Measurements from ENCODE around the gene ECEL1.
A peak's percentile ranks its signal among the peaks of the same experiment; 100 is the strongest.
"Not testable (repeated sequence)": the region's sequence is repeated elsewhere in the genome, so short reads cannot be mapped to it uniquely, and the experiment has no call there.

ECEL1 gene

DNA sequence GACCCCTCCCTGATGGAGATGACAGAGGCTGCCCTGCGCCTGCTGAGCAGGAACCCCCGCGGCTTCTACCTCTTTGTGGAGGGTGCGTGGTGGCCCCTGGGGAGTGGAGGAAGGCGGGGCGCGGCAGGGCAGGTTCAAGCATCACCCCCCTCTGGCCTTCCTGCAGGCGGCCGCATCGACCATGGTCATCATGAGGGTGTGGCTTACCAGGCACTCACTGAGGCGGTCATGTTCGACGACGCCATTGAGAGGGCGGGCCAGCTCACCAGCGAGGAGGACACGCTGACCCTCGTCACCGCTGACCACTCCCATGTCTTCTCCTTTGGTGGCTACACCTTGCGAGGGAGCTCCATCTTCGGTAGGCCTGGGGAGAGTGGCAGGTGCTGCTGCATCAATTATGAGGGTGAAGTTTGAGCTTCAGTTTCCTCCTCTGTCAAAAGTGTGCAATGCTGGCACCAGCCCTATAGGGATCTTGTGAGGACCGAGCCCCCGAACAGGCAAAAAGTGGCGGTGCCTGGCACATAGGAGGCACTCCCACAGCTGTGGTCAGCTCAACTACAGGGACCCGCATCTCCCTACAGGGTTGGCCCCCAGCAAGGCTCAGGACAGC is 29.5 kb downstream of the ECEL1 start:
- no peak for DNase-seq

DNA sequence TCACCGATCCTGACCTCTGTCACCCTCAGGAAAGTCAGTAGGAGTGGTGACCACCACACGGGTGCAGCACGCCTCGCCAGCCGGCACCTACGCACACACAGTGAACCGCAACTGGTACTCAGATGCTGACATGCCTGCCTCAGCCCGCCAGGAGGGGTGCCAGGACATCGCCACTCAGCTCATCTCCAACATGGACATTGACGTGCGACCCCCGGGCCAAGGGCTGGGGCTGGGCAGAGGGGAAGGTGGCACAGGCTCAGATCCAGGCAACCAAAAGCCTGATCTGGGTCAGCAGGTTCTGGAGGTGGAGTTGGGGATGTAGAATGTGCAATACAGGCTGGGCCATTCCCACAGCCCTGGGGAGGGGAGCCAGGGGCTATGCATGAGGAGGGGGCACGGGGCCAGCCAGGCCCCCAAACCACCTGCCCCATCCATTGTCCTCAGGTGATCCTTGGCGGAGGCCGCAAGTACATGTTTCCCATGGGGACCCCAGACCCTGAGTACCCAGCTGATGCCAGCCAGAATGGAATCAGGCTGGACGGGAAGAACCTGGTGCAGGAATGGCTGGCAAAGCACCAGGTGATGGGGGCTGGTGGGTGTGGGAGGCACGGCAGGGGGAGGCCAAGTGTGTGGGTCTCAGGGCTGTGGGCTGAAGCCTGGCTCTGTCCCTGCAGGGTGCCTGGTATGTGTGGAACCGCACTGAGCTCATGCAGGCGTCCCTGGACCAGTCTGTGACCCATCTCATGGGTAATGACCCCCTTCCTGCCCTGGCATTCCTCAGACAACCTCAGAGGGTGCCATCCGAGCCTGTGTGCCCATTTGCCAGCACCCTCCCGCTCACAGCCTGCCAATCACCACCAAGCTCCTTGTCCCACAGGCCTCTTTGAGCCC is 30.3 kb downstream of the ECEL1 start:
- DNase-seq: no peak

DNA sequence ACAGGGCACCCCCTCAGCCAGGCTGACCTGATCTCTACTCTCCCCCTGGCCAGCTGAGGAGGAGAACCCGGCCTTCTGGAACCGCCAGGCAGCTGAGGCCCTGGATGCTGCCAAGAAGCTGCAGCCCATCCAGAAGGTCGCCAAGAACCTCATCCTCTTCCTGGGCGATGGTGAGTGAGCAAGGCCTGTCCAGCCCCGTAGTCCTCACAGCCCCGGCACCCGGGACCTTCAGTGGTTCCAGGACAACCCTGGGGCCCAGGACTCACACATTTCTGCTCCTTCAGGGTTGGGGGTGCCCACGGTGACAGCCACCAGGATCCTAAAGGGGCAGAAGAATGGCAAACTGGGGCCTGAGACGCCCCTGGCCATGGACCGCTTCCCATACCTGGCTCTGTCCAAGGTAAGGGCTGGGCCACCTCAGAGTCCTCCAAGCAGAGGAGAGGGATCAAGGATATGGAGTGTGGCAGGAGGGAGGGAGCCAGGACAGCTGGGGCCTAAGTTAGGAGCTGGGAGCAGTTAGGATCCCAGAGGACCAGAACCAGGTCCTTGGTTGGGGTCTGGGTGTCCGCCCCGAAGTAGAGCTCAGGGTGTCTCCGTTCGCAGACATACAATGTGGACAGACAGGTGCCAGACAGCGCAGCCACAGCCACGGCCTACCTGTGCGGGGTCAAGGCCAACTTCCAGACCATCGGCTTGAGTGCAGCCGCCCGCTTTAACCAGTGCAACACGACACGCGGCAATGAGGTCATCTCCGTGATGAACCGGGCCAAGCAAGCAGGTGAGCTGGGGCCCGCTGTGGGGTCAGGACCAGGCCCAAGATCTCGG is 31.1 kb downstream of the ECEL1 start:
- no peak for DNase-seq

DNA sequence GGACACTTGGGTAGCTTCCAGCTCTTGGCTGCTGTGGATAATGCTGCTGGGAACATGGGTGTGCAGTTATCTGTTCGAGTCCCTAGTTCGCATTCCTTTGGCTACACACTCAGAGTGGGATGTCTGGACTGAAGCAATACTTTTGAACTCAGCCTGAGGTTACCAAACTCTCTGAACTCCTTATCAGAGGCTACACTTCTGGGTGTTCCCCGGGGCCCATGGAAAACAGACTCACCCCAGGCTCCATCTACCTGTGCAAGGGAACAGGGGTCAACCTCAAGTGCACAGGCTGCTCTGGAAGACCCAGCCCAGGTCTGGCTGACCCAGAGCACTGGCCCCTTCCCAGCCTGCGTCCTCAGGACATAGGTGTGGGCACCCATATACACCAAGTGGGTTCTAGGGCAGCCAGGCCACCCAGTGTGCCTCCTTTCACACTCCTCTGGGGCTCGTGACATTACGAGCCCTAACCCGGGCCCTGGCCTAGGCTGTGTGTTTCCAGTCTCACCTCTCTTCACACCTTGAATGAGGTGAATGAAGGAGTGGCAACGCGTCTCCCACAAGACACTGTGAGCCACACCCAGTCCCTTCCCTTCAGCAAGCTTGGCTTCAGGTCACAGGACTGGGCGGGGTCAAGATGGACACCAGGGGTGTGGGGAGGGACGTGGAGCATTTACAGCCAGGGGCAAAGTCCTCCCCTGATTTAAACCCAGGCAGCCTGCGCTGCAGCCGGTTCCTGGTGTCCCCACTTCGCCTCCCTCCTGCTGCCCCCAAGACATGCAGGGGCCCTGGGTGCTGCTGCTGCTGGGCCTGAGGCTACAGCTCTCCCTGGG is 32.0 kb downstream of the ECEL1 start, which contains the start of gene ALPI:
TSS of gene ALPI (plus strand) at position 728 of the 830 bp plus-strand sequence. CDS start at position 775, 47 bp downstream.
- no peak for DNase-seq

DNA sequence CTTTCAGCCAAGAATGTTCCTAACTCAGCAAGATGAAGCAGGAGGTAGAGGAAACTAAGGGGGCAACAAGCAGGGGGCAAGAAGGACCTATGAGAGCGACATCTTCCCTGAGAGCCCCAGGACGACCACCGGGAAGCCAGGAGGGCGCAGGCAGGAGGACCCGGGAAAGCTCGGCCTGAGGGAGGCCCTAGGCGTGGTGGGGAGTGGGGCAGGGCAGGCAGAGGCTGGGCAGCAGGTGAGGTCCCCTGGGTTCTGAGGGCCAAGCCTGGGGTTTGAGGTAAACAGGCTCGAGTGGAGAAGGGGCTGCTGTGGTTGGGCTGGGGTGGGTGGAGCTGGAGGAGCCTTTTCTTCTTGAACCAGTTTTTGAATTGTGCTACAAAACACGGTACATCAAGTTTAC is 33.0 kb downstream of the ECEL1 start:
- DNase-seq: no peak

DNA sequence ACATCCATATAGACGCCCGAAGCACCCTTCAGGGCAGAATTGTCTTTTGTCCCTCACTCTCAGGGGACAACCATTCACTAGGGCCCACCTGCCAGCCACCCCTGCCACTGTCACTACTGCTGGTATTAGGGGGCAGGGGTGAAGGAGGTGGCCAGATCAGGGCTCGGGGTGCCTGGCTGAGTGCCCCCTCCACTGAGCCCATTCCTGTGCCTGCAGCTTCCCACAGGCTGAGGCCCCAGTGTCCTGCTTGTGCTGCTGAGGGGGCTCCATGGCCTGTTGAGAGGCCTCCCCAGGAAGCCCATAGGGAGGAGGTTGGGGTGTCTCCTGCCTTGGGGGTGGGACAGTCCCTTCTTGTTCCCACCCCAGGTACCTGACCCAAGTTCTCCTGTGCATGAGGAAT is 36.0 kb downstream of the ECEL1 start:
- DNase-seq: not testable (repeated sequence)

DNA sequence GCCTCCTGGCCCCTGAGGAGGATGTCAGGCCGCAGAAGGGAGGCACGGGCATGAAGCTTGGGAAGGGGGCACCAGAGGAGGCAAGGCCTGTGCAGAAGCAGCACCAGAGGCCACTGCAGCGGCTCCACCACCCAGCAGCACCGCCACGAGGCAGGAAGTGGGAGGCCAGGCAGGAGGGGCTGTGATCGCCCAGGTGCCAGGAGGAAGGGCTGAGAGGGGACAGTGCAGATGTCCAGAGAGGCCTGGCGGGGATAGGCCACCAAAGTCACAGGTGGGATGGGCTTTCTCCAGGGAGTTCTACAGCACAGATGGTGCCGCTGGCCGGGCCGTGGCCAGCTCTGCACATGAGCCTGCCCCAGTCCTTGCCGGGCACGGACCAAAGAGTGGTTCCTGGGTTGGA is 37.7 kb downstream of the ECEL1 start:
- DNase-seq: no peak

DNA sequence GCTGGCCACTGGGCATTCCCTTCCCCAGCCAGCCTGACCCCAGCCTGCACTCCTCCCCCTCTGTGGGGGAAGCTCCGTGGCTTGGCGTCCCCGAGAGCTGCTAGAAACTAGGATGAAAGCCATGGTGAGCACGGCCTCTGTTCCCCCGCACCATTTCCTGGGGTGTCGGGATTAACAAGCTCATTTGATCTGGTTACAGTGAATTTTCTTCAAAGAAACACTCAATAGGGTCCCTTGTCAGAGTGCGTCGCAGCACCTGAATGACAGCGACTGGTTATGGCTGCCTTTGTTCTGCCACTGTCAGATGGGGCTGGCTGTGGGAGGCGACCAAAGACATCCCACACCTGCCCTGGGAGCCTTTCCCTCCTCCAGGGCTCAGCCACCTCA is 39.3 kb downstream of the ECEL1 start:
- DNase-seq: no peak

DNA sequence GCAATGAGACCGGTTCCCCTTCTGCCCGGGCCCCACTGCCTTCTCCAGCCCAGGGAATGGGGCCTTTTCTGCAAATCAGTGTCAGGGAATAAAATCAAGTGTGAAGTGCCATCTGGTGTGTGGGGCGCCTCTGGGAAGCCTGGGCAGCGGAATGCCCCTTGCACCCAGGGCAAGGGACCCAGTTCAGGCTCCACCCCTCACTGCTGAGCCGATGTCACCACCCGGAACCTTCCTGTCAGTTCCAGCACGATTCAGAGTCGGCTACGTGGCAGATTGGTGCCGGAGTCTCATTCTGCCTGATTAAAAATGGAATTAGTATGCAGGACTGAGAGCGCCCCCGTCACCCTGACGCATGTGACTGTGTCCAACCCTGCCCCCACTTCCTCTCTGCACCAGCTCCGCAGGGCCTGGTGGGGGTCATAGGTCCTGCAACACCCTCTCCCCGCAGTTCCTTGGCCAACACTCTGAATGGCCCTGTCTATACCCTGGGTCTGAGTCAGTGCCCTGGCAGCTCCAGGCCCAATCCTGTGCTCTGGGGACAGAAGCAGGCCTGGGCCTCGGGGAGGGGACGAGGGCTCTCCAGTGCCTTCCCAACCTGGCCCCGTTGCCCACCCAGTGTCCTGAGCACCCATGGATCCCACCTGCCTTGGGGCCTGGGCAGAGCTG is 39.9 kb downstream of the ECEL1 start:
- no peak for DNase-seq

DNA sequence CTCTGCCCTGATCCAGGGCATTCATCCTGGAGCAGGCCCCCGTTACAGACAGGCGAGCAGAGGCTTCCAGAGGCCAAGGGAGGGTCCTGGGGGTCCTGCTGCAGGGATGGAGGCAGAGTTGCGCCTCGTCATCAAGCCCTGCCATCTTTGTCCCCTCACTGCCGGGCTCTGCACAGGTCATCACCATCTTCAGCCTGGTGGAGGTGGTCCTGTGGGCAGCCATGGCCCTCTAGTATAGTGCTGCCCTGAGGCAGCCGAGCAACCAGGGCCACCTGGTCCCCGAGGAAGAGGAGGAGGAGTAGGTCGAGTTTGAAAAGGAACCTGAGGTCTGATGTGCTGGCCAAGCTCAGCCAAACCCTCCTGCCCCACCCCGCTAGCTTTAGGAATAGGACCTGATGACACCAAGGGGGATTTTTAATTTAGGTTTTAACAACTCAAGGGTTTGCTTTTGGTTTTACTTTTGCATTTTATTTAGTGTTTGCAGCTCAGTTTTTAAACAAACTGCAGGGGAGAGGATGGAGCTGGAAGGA is 40.5 kb downstream of the ECEL1 start:
- no peak for DNase-seq

DNA sequence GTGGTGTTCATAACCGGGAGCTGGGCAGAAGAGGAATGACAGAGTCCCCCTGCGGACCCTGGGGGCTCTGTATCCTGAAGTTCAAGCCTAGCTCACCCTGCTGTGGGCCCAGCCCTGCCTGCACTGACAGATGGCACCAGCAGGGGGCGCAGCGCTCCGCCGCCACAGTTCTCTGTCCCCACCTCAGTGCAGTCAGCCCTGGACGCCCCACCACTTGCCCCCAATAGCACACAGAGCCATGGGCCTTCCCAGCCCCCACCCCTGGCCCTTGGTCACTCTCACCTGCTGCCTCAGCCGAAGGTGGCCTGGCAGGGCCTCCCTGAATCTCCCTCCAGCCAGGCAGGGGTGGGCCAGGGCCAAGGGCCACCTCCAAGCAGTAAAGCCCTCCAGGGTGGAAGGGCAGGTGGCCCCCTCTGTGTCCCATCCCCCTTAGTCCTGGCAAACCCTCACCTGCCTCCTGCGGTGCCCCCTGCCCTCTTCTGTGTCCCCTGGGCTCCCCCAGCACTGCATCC is 41.3 kb downstream of the ECEL1 start:
- DNase-seq: not testable (repeated sequence)

DNA sequence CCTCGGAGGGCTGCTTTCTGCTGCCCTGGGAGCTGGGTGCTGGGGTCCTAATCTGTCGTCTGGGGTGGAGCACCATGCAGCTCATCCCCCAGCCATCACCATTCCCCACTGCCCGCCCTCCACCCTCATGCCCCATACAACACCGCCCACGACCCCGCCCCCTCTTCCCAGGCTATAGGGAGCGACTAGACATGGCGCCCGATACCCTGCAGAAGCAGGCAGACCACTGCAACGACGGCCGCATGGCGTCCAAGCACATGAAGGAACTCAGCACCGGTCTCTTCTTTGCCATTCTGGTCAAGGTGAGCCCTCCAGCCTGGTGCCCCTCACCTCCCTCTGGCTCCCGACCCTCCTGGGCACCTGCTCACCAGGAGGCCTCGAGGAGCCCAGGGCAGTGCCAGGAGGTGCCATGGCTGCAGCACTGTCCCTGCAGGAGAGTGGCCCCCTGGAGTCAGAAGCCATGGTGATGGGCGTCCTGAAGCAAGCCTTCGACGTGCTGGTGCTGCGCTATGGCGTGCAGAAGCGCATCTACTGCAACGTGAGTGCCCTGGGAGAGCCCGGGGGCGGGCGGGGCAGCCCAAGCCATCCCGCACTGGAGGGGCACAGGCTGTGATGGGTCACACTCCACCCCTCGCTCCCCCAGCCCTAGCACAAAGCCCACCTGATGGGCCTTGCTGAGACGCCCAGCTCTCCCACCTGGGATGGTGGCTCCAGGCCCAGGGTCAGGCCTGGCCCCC is 42.3 kb downstream of the ECEL1 start:
- DNase-seq: not testable (repeated sequence)

DNA sequence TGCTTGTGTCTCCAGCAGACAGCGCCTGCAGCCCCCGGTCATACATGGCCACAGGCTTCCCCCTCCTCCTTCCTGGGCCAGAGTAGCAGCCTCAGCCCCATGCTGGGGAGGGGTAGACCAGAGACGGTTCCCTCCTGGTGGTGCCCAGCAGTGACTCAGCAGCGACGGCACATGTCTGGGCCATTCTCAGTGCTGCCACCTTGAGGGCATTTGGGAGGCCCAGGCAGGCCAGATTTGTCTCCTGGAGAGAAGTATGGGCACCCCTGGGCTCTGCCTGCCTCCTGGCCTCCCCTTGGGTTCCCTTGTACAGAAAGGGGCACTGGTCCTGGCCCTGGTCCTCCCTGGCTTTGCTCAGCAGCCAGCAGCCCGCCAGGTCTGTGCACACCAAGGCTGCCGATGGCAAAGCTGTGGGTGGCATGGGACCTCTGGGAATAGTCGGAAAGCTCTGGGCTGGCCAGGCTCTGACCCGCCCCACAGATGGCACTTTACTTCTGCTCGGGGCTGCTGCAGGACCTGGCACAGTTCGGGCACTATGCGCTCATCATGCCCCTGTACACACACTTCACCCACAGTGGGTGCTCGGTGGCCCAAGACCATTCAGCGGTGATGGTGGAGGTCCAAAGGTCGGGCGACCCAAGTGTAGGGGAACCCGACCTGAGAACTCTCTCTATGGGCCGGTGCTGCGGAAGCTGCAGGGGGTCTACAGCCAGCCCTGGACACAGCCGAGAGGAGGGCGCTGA is 43.1 kb downstream of the ECEL1 start:
- DNase-seq: peak; percentile 60

DNA sequence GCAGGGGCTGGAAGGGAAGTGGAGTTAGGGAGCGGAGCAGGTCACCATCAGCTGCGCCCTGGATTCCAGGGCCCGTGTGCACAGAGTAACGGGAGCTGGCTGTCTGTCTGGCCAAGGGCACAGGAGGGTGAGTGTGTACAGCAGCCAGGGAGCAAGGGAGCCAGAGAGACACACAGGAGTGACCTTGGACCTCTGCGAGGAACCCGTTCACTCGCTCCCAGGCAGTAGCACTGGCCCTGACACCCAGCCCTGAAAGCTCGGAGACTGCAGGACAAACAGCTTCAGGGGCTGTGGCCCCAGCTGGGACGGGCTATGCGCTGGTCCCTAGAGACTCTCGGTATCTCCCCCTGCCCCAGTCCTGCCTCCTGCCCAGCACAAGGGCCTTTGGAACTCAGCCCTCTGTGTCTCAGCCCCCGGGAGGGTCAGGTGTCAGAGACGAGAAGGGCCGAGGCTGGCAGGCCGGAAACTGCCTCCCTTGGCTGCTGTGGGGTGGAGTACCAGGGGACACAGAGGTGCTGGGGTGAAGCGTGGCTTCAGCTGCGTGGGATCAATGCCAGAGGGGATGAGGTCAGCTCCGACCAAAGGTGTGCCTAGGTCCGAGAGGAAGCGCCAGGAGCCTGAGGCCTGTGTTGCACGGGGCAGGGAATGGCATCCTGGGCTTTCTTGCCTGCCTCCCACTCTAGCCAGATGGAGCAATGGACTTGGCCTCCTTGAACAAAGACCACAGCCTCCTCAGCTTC is 43.8 kb downstream of the ECEL1 start:
- not testable (repeated sequence) for DNase-seq

DNA sequence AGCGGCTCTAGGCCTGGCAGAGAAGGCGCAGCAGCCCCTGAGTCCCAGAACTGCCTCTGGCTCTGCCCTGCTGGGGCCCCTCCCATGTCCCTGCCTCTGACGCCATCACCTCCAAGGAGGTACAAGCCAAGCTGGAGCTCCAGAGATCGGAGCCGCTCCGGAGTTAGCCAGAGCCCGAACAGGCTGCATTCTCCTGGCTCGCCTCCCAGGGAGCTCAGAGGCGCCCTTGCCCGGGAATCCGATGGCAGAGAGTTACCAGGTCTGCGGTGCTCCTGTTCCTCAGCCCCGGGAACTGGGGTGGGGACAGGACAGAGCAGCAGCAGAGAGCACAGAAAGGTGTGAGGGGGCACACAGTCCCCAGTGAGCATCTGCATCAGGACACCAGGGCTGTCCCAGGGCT is 44.6 kb downstream of the ECEL1 start:
- DNase-seq: not testable (repeated sequence)

DNA sequence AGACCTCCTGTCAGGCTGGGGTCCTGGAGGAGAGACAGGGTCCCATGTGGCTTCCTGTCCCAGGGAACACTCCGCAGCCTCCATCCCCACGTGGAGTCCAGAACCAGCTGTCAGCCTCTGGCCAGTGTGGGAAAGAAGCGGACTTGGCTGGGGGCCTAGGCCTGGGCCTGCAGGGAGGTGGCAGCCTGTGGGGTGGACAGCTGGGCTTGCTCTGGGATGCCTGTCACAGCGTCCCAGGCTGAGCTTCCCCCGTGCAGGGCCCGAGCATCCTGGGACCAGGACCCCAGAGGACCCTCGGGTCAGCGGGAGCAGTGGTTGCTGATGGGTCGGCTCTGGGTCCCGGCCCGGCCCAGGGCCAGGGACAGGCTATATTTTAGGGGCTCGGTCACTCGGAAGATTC is 45.2 kb downstream of the ECEL1 start:
- not testable (repeated sequence) for DNase-seq

DNA sequence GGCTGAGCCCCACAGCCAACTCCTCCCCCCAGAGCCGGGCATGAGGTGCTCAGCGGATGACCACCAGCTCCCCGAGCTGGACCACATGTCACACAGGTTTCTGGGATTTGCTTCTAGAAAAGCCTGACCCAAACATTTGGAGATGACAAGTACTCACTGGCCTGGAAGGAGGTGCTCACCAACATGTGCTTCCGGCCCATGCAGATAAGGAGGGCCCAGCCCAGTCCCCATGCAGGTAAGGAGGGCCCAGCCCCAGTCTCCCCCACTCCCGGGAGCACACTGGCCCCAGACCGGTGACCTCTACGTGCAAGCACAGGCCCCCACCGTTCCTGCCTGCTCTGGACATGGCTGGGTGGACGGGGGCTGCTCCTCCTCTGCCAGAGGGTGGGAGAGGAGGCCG is 45.7 kb downstream of the ECEL1 start:
- not testable (repeated sequence) for DNase-seq

DNA sequence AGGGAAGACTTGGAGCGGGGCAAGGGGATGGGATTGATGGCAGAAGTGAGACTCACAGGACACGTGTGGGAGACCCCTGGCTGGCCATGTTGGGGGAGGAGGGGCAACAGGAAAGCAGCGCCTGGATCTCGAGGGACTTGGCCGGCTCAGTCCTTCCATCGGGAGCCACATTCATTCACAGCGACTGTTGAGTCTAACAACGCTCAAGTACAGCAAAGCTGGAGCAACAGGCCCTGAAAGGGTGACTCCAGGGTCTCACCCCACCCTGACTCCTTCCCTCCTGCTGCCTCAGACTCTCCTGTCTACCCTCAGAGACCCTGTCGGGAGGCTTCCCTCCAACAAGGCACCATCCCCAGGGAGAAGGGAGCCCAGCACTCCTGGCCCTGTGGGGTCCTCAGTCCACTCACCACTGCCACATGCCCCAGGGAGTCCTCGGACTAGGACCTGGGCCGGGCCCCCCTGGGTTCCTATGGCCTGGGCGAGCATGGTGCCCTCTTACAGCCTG is 46.4 kb downstream of the ECEL1 start:
- DNase-seq: no peak
